HG02884 (cell line): ENCODE measurements around the gene SMIM8.
A peak's percentile ranks its signal among the peaks of the same experiment; 100 is the strongest.
"Not testable (repeated sequence)": the region's sequence is repeated elsewhere in the genome, so short reads cannot be mapped to it uniquely, and the experiment has no call there.

ENCODE experiments used
- ATAC-seq: cut with Tn5 transposase; IDR thresholded peaks from one replicate; pipeline ENCODE4 v1.9.1; 2021; ENCODE audit warnings: mild to moderate bottlenecking, moderate library complexity; ENCODE audit not compliant: unreplicated experiment

Gene SMIM8, protein sequence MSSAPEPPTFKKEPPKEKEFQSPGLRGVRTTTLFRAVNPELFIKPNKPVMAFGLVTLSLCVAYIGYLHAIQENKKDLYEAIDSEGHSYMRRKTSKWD

GRCh38 chr6:87322304-87323212 lies at the start of gene SMIM8:
SMIM8 (plus strand) TSS chr6:87322588; CDS start chr6:87337032, 14,444 bp downstream.
- ATAC-seq = peak; percentile 100

DNA sequence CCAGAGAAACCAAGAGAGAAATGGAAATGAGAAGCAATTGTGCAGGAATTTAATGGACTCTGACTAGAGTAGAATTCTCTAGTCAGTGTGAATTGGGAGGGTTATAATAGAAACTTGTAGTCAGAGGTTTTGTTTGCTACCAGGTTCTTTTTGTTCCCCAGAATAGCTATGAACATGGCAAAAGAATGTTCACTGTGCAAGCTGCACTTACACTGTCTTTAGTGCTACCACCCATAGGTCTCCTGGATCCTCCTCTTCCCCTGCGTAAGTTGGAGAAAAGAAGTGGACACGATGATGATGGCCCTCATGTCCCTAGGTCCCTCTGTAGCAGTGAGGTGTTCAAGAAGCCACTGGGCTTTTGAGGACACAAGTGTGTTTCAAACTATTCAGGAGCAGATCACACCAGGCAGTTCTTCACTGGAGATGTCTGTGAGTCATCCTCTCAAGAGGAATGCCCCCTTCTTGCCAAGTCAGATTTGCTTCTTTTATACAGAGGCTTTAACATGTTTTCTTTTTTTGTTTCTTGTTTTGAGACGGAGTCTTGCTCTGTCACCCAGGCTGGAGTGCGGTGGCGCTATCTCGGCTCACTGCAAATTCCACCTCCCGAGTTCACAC lies 47.6 kb upstream of the SMIM8 start:
- no peak for ATAC-seq

DNA sequence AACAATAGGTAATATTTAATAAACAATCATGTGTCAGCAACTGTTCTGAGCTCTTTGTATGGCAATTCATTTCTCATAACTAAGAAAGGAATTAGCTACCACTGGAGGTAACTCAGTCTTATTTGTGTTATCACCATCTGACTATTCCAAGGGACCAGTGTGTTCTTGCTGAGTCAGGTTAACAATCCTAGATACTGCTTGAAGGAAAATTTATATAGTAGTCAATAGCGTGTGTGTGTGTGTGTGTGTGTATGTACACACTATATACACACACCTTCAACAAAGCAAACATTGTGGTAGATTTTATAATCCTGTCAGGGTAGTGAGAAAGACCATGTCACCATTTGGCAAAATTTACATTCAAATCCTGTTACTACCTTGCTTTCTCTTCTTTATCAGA lies 45.8 kb upstream of the SMIM8 start:
- ATAC-seq = no peak

- peak; percentile 45 for ATAC-seq
Observed at GRCh38 chr6:87277123-87277522, 45.3 kb upstream of the SMIM8 start.

DNA sequence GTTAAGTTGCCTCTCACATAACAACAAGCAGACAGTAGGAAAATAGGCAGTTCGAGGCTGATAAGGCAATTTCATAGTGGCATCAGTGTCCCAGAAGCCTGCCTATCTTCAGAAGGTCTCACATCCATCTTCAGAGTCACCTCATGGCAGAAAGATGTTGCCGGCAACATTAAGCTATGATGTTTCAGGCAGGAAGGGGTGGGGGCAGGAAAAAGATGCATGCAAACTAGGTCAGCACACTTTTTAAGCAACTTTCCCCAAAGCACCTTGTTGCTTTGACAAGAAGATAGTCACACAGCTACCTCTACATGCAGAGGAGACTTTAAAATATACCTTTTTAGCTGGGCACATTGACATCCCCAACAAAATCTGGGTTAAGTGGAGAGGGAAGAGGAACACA lies 43.2 kb upstream of the SMIM8 start:
- no peak for ATAC-seq

GRCh38 chr6:87281426-87281825 lies 41.0 kb upstream of the SMIM8 start:
- ATAC-seq = no peak

GRCh38 chr6:87282743-87283142 lies 39.6 kb upstream of the SMIM8 start:
- no peak for ATAC-seq

- no peak for ATAC-seq
Observed at GRCh38 chr6:87283461-87283860, 38.9 kb upstream of the SMIM8 start.

GRCh38 chr6:87287251-87287650 lies 35.1 kb upstream of the SMIM8 start:
- ATAC-seq = no peak

DNA sequence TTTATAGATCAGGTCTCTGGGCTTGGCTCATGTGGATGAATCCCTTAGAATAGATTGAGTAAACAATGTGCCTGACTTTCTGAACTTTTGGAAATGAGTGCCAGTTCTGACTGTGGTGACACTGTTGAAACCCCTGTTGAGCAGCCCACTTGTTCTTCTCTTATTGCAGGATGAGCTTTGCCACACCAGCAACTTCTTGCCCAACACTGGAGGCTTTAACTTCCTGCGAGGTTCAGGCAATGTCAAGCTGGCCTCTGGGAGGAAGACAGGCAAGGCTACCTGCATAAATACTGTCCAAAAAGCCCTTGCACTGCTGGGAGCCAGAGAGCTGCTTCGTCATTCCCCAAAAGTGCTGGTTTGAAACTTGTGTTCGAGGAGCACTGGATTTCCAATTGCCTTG lies 32.8 kb upstream of the SMIM8 start:
- ATAC-seq = no peak

DNA sequence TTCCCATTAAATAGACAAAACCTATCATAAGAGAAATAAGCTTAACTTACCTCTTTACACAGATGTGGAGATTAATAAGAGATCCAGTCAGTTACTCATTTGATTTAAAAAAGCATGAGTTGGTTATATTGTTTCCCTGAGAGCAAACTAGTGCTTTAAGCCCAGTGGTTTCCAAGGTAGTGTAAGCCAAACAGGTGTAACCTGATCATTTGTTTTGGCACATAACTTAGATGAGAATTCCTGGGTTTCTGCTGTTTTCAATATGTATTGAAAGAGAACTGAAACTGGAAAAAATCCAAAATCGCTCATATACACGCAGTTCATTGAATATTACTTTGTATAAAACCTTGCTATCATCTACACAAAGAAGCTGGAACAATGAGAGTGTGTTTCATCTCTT lies 30.5 kb upstream of the SMIM8 start:
- ATAC-seq = no peak

DNA sequence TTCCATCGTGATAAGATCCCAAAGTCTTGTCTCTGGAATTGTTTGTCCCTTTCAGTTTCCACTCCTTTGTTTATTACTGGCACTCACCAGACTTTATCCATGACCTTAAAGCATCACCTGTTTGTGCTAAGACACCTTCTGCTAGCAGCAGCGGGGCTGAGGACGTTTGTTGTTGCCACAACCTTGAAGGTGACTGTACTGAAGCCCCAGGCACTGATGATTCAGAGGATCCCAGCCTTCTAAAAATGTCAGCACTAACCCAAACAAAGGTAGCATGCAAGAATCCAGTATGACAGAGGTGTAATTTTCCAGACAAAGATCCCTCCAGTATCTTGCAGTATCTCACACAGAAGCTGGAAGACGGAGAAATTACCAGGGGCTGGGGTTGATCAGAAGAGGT lies 28.9 kb upstream of the SMIM8 start:
- ATAC-seq = no peak

- ATAC-seq = no peak
Observed at GRCh38 chr6:87297119-87297518, 25.3 kb upstream of the SMIM8 start.

GRCh38 chr6:87301277-87301676 lies 21.1 kb upstream of the SMIM8 start:
- ATAC-seq = not testable (repeated sequence)

- no peak for ATAC-seq
Observed at GRCh38 chr6:87308970-87309369, 13.4 kb upstream of the SMIM8 start.

GRCh38 chr6:87312860-87313259 lies 9.5 kb upstream of the SMIM8 start:
- no peak for ATAC-seq

DNA sequence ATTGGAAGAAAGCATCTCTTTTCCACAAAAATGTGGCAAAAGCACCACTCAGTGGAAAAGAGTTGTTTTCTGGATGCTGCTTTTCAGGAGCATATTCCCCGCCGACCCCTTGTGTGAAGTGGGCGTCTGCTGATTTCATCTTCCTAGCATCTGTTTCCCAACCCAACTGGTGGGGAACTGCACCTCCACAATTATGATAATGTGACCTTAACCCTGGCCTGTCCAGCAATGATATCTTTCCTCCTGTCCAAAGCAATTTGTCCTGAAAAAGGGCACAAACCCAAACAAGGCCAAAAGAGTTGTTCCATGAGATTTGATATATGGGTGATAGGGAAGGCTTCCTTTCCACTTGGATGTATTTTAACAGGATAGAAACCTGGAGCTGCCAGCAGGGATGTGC lies 7.3 kb upstream of the SMIM8 start:
- no peak for ATAC-seq

DNA sequence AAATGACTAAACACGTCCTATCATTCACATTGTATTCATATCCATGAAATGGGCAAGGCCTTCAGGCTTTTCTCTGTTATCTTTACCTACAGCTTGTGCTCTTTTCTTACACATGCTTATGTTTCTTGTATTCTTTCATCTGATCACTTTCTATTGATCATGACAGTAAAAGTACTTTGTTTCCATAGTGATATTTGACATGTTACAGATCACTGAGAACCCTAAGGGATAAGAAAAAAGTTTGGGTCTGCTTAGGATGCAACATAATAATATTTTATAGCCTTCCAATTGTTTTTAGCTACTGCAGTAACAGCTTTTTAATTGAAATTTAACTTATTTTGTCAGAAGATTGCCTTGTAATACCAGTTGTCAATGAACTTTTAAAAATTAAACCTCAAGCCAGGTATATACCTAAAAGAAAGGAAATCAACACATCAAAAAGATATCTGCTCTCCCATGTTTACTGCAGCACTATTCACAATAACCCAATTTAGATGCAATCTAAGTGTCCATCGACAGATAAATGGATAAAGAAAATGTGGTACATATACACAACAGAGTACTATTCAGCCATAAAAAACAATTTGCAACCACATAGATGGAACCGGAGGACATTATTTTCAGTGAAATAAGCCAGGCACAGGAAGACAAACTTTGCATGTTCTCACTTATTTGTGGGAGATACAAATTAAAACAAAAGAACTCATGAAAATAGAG lies 3.0 kb upstream of the SMIM8 start:
- ATAC-seq = no peak

DNA sequence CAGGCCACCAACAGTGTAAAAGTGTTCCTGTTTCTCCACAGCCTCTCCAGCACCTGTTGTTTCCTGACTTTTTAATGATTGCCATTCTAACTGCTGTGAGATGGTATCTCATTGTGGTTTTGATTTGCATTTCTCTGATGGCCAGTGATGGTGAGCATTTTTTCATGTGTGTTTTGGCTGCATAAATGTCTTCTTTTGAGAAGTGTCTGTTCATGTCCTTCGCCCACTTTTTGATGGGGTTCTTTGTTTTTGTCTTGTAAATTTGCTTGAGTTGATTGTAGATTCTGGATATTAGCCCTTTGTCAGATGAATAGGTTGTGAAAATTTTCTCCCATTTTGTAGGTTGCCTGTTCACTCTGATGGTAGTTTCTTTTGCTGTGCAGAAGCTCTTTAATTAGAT lies 1.5 kb downstream of the SMIM8 start:
- not testable (repeated sequence) for ATAC-seq

DNA sequence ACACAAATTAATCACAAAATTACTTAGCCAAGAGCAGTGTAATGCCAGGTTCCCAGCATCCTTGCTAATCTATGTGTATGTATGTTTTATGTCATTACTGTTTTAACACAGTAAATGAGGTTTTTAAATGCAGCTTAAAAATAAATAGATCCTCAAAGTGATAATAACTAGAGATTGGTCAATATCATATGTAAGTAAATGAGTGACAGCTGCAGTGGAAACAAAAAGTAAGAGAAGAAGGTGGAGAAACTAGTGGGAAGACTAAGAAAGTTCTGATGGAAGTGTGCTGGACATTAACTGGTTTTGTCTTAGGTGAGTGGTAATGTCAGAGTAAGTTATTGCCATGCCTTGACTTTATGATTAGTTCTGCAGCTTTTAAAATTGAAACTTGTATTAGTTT lies 8.6 kb downstream of the SMIM8 start:
- no peak for ATAC-seq

- ATAC-seq = no peak
Observed at GRCh38 chr6:87333033-87333432, 10.6 kb downstream of the SMIM8 start.
